Stimulated activated CD4-positive, alpha-beta T cell treated with anti-CD3 and anti-CD28 coated beads, Interleukin-2, amount 100 ng/mL, for 24 hours (primary cell): ENCODE measurements around the gene RCAN2.

Experiments used
- DNase-seq, 2 donors: peaks; one replicate each; pipeline ENCODE4 v3.0.0-alpha.2; 2020

Gene RCAN2

GRCh38 chr6:46289898-46290297 is 201.4 kb downstream of the RCAN2 start:
- no peak for DNase-seq

- DNase-seq: no peak
These were observed 202.4 kb downstream of the RCAN2 start for GRCh38 chr6:46288835-46289234.

GRCh38 chr6:46287681-46288080 is 203.6 kb downstream of the RCAN2 start:
- no peak for DNase-seq

GRCh38 chr6:46287043-46287442 is 204.2 kb downstream of the RCAN2 start:
- DNase-seq: no peak

- DNase-seq: no peak
These were observed 206.8 kb downstream of the RCAN2 start for GRCh38 chr6:46284475-46284874.

GRCh38 chr6:46281110-46281509 is 210.1 kb downstream of the RCAN2 start:
- DNase-seq: no peak

GRCh38 chr6:46279874-46280273 is 211.4 kb downstream of the RCAN2 start:
- DNase-seq: no peak

GRCh38 chr6:46276576-46277142 is 214.6 kb downstream of the RCAN2 start:
- no peak for DNase-seq

GRCh38 chr6:46274502-46274901 is 216.7 kb downstream of the RCAN2 start:
- no peak for DNase-seq

GRCh38 chr6:46273911-46274310 is 217.3 kb downstream of the RCAN2 start:
- no peak for DNase-seq

- DNase-seq: no peak
These were observed 219.5 kb downstream of the RCAN2 start for GRCh38 chr6:46271728-46272127.

GRCh38 chr6:46271107-46271506 is 220.1 kb downstream of the RCAN2 start:
- no peak for DNase-seq

- DNase-seq: no peak
These were observed 220.9 kb downstream of the RCAN2 start for GRCh38 chr6:46270336-46270735.

GRCh38 chr6:46269447-46270229 is 221.6 kb downstream of the RCAN2 start:
- DNase-seq: no peak

GRCh38 chr6:46267515-46267914 is 223.7 kb downstream of the RCAN2 start:
- DNase-seq: no peak

- no peak for DNase-seq
These were observed 225.9 kb downstream of the RCAN2 start for GRCh38 chr6:46265373-46265772.

- no peak for DNase-seq
These were observed 227.6 kb downstream of the RCAN2 start for GRCh38 chr6:46263707-46264086.

GRCh38 chr6:46262928-46263706 is 228.1 kb downstream of the RCAN2 start:
- DNase-seq: no peak

- DNase-seq: no peak
These were observed 233.0 kb downstream of the RCAN2 start for GRCh38 chr6:46258249-46258648.

- no peak for DNase-seq
These were observed 235.7 kb downstream of the RCAN2 start for GRCh38 chr6:46255528-46255927.

GRCh38 chr6:46254946-46255345 is 236.3 kb downstream of the RCAN2 start:
- no peak for DNase-seq

GRCh38 chr6:46254331-46254730 is 236.9 kb downstream of the RCAN2 start:
- DNase-seq: no peak

- no peak for DNase-seq
These were observed 239.5 kb downstream of the RCAN2 start for GRCh38 chr6:46251583-46252339.
